Endothelial cell of umbilical vein (primary cell): ENCODE measurements around the gene PADI1. TPM values are rescaled to one million over a fixed set of nuclear protein-coding genes. Genes with fewer than 3 reads are reported as not detected.

Source experiments
- BruUV-seq: library from RNA; stranded (reverse); fragments of 400-500 nt; replicated peaks from 2 replicates; lab custom pipeline; 2021; lab: Mats Ljungman, UMichigan
- CTCF ChIA-PET: fragments of 300-600, 350-600 bp; sonication (Branson Sonifier 250); formaldehyde crosslinking; loops from one replicate; lab custom pipeline; 2021; ENCODE audit warnings: antibody characterized with exemption, inconsistent platforms; lab: Charles Lee
- POLR2A ChIA-PET: fragments of 300-600, 350-600 bp; sonication (Branson Sonifier 250); formaldehyde crosslinking; loops from one replicate; lab custom pipeline; 2021; ENCODE audit warnings: antibody characterized with exemption, inconsistent platforms; lab: Charles Lee
- DNase-seq: peaks from one replicate; pipeline ENCODE4 v3.0.0-alpha.2; 2011; ENCODE audit warnings: low read depth, low spot score
- FAIRE-seq: peaks from 2 replicates; lab custom pipeline; 2011; peaks lifted over from hg19 to GRCh38; lab: Jason Lieb, UNC
- H2AFZ ChIP-seq: 2 replicates; pipeline ENCODE4 v1.6.0; 2012; ENCODE audit warnings: low read depth, low read length, control low read depth, inconsistent platforms
- H3K27ac ChIP-seq: 2 replicates; pipeline ENCODE4 v1.5.1; 2011; ENCODE audit warnings: low read depth, mild to moderate bottlenecking, control low read depth, low read length, moderate library complexity; ENCODE audit not compliant: insufficient read depth
- H3K27me3 ChIP-seq, 2 experiments: 2 replicates each; pipeline versions ENCODE4 v1.6.0 to v1.6.1; 2011; ENCODE audit warnings: low read length in 2 of 2, mixed read lengths in 1 of 2; ENCODE audit not compliant: control insufficient read depth in 2 of 2, insufficient read depth in 2 of 2
- H3K36me3 ChIP-seq, 2 experiments: 2 replicates in 1 of 2; 3 replicates in 1 of 2; pipeline ENCODE4 v1.5.1; 2011; ENCODE audit warnings: low read length in 2 of 2, mild to moderate bottlenecking in 1 of 2, moderate library complexity in 1 of 2; ENCODE audit not compliant: control insufficient read depth in 2 of 2, insufficient read depth in 2 of 2; ENCODE audit errors: extremely low read depth in 1 of 2
- H3K4me1 ChIP-seq: 3 replicates; pipeline ENCODE4 v1.5.1; 2011; ENCODE audit warnings: mild to moderate bottlenecking, low read length; ENCODE audit not compliant: control insufficient read depth, insufficient read depth; ENCODE audit errors: extremely low read depth
- H3K4me2 ChIP-seq: 2 replicates; pipeline ENCODE4 v1.6.1; 2011; ENCODE audit warnings: low read length, control low read depth, mixed read lengths; ENCODE audit not compliant: insufficient read depth
- H3K4me3 ChIP-seq, 3 experiments: fragments of 200-600 bp in 1 of 3; sonication (generic), shearing (Covaris generic) in 1 of 3; replicated peaks in 1 of 3; 2 replicates each; pipeline ENCODE4 v1.5.1; 2011 to 2016; ENCODE audit warnings: control low read depth in 3 of 3, low read length in 3 of 3, mild to moderate bottlenecking in 2 of 3, inconsistent platforms in 1 of 3, low read depth in 1 of 3, moderate library complexity in 1 of 3; ENCODE audit not compliant: insufficient read depth in 1 of 3
- H3K79me2 ChIP-seq: 2 replicates; pipeline ENCODE4 v1.6.0; 2012; ENCODE audit warnings: low read length, inconsistent platforms; ENCODE audit not compliant: control insufficient read depth, insufficient read depth
- H3K9ac ChIP-seq: replicated peaks from 2 replicates; pipeline ENCODE3; 2011; ENCODE audit warnings: low read length, control low read depth; ENCODE audit not compliant: insufficient read depth; ENCODE audit errors: extremely low read depth
- H3K9me1 ChIP-seq: replicated peaks from 3 replicates; pipeline ENCODE4 v1.6.0; 2011; ENCODE audit warnings: mild to moderate bottlenecking, low read length; ENCODE audit not compliant: control insufficient read depth, insufficient read depth; ENCODE audit errors: extremely low read depth
- H3K9me3 ChIP-seq: replicated peaks from 2 replicates; pipeline ENCODE4 v1.5.1; 2012; ENCODE audit warnings: low read length, inconsistent platforms; ENCODE audit not compliant: control insufficient read depth, insufficient read depth
- H4K20me1 ChIP-seq: replicated peaks from 2 replicates; pipeline ENCODE3; 2011; ENCODE audit warnings: mild to moderate bottlenecking, low read length; ENCODE audit not compliant: control insufficient read depth, insufficient read depth; ENCODE audit errors: extremely low read depth
- CTCF ChIP-seq, 2 donors: IDR thresholded peaks; 1 replicate in 1 of 2; 2 replicates in 1 of 2; pipeline ENCODE4 v1.5.1; 2011; ENCODE audit warnings: low read length in 2 of 2, mild to moderate bottlenecking in 2 of 2, moderate library complexity in 2 of 2, control low read depth in 1 of 2, inconsistent platforms in 1 of 2, low read depth in 1 of 2; ENCODE audit not compliant: insufficient read depth in 1 of 2; ENCODE audit errors: extremely low read depth in 1 of 2
- EZH2 ChIP-seq: IDR thresholded peaks from 2 replicates; pipeline ENCODE4 v1.6.1; 2012; ENCODE audit warnings: borderline replicate concordance, low read depth, mild to moderate bottlenecking, moderate library complexity, low read length, inconsistent platforms; ENCODE audit not compliant: severe bottlenecking
- FOS ChIP-seq: IDR thresholded peaks from 2 replicates; pipeline ENCODE4 v1.6.1; 2011; ENCODE audit warnings: mild to moderate bottlenecking, low read length, moderate library complexity, borderline replicate concordance; ENCODE audit not compliant: insufficient read depth
- GATA2 ChIP-seq: IDR thresholded peaks from 2 replicates; pipeline ENCODE4 v1.7.0; 2011; ENCODE audit warnings: low read depth, mild to moderate bottlenecking, moderate library complexity, mixed read lengths, low read length; ENCODE audit not compliant: insufficient read length, insufficient read depth
- JUN ChIP-seq: IDR thresholded peaks from 2 replicates; pipeline ENCODE4 v1.6.1; 2011; ENCODE audit warnings: borderline replicate concordance, low read depth; ENCODE audit not compliant: insufficient read length, insufficient read depth
- MAX ChIP-seq: IDR thresholded peaks from 2 replicates; pipeline ENCODE4 v1.6.1; 2011; ENCODE audit not compliant: insufficient read depth, insufficient read length
- MYC ChIP-seq: IDR thresholded peaks from one replicate; pipeline ENCODE4 v1.6.1; 2011; ENCODE audit warnings: mild to moderate bottlenecking, low read depth, low read length
- POLR2A ChIP-seq: IDR thresholded peaks from 2 replicates; pipeline ENCODE4 v1.6.1; 2012; ENCODE audit warnings: low read depth, mild to moderate bottlenecking, control low read depth, low read length
- POLR2AphosphoS5 ChIP-seq: IDR thresholded peaks from 2 replicates; pipeline ENCODE4 v1.6.1; 2012; ENCODE audit warnings: low read depth, mild to moderate bottlenecking, control low read depth, low read length, moderate library complexity; ENCODE audit not compliant: insufficient read depth
- dilution Hi-C: fragments of 300-500 bp; cut with MboI; formaldehyde crosslinking; loops from one replicate; pipeline ENCODE4 v1.15.0; 2019; ENCODE audit warnings: low sequenced_read_pairs; ENCODE audit not compliant: extremely low pct_ligation_motif_present
- intact Hi-C: fragments of 100-400 bp; cut with micrococcal nuclease; formaldehyde crosslinking; loops from one replicate; pipeline ENCODE4 v1.10.0; 2022
- polyA plus RNA-seq, 4 experiments: library from polyadenylated mRNA; depleted of rRNA in 3 of 4; stranded (reverse) in 3 of 4; unstranded in 1 of 4; fragments of >200 nt; gene quantifications; 2 replicates each; pipeline versions ENCODE4 v1.2.1 to v1.2.3, GENCODE V29; 2011 to 2012; ENCODE audit warnings: missing spikeins in 1 of 4
- total RNA-seq: library from RNA; stranded (reverse); gene quantifications from 2 replicates; pipeline ENCODE4 v1.2.3, GENCODE V29; 2021

PADI1 gene
- total and polyA plus RNA-seq, 2 donors (not counting 3 experiments of a cell fraction or from before 2014, with no cell fraction given) = 0.01 TPM; not detected in 1

- H3K4me2 ChIP-seq = no peak overlapping the region
- no peak overlapping the region for H3K27ac ChIP-seq
- no TSS peak for BruUV-seq
- ChIA-PET POLR2A (no interaction called here), CTCF (no interaction called here)
- H3K9me1 ChIP-seq = no peaks in the 10 kb centered on the region
- H3K9ac ChIP-seq = no peak overlapping the region
- no peaks in the 10 kb centered on the region for H4K20me1 ChIP-seq
- no peaks in the 10 kb centered on the region for H3K36me3 ChIP-seq
- intact Hi-C loops (no loop called here), dilution Hi-C loops (no loop called here)
- TF ChIP-seq EZH2 = no peak
- TF ChIP-seq POLR2AphosphoS5 = no peak
- TF ChIP-seq FOS = no peak
- no peak for TF ChIP-seq CTCF (IDR thresholded peaks at IDR 0.05; ENCODE audit: extremely low read depth in 1 of 2, insufficient read depth in 1 of 2, low read depth in 1 of 2, low read length in 2 of 2)
- no peak for TF ChIP-seq MYC
- TF ChIP-seq JUN = no peak
- no peak for TF ChIP-seq GATA2
- no peak for TF ChIP-seq POLR2A
- TF ChIP-seq MAX = no peak
- no peak overlapping the region for H3K4me3 ChIP-seq
- H2AFZ ChIP-seq = no peak overlapping the region
- DNase-seq (no peak), FAIRE-seq (no peak)
- H3K27me3 ChIP-seq = no peaks in the 10 kb centered on the region
- no peaks in the 10 kb centered on the region for H3K9me3 ChIP-seq
- H3K4me1 ChIP-seq = peaks cover 4% of the 10 kb centered on the region
- H3K79me2 ChIP-seq = no peaks in the 10 kb centered on the region
Observed at GRCh38 chr1:17292299-17293160, 87.6 kb downstream of the PADI1 start.
